ENCODE results near the gene CDIPT. TPM values are rescaled to one million over a fixed set of nuclear protein-coding genes. Genes with fewer than 3 reads are reported as not detected.

Gene CDIPT
- total RNA-seq, 1 donor from 2014 or later, result 88.1 TPM

DNA sequence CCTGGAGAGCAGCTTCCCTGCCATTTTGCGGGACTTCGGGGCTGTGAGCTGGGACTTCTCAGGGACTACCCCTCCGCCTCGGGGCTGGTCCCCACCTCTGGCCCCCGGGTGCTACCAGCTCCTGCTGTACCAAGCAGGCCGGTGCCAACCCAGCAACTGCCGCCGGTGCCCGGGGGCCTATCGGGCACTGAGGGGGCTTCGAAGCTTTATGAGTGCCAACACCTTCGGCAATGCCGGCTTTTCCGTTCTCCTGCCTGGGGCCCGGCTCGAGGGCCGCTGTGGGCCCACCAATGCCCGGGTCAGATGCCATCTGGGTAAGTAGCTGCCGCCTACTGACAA, 38.5 kb upstream of the CDIPT start:
- TF ChIP-seq EZH2 (IDR thresholded peaks at IDR 0.05; ENCODE audit: insufficient read depth, low read length) (no peak), CTCF (IDR thresholded peaks at IDR 0.05; ENCODE audit: insufficient read depth, low read depth, low read length) (no peak)
- no peaks in the 10 kb centered on the region for H3K9me3 Mint-ChIP-seq (ENCODE audit: unreplicated experiment)
- Histone ChIP-seq H3K4me3 (ENCODE audit: insufficient read depth, low read depth, low read length) (peak overlapping the region; percentile 74), H2AFZ (ENCODE audit: low read depth, low read length) (no peak overlapping the region), H3K27ac (ENCODE audit: low read depth, low read length) (no peak overlapping the region), H3K27me3 (ENCODE audit: insufficient read depth, low read length) (peaks cover 7% of the 10 kb centered on the region), H3K9me3 (ENCODE audit: insufficient read depth, low read depth, low read length) (no peaks in the 10 kb centered on the region), H3K4me1 (ENCODE audit: insufficient read depth, low read length) (peaks cover 23% of the 10 kb centered on the region), H4K20me1 (ENCODE audit: insufficient read depth, low read length) (peaks cover 27% of the 10 kb centered on the region), H3K9ac (ENCODE audit: low read length) (peak overlapping the region; percentile 90), H3K4me2 (ENCODE audit: low read length) (peak overlapping the region; percentile 100), H3K36me3 (ENCODE audit: insufficient read depth, low read length) (peaks cover 3% of the 10 kb centered on the region), H3K79me2 (ENCODE audit: insufficient read depth, low read length) (peaks cover 4% of the 10 kb centered on the region)
- no peak for DNase-seq (ENCODE audit: low read depth)
- H3K4me3 Mint-ChIP-seq (ENCODE audit: unreplicated experiment), result peak overlapping the region; percentile 93
- H3K27me3 Mint-ChIP-seq (ENCODE audit: low read depth, unreplicated experiment), result no peaks in the 10 kb centered on the region
- no peak for FAIRE-seq
- H3K27ac Mint-ChIP-seq (ENCODE audit: unreplicated experiment), result peak overlapping the region; percentile 53
- H3K4me1 Mint-ChIP-seq (ENCODE audit: low read depth, unreplicated experiment), result peaks cover 22% of the 10 kb centered on the region
- H3K36me3 Mint-ChIP-seq (ENCODE audit: low read depth, unreplicated experiment), result peaks cover 9% of the 10 kb centered on the region

DNA sequence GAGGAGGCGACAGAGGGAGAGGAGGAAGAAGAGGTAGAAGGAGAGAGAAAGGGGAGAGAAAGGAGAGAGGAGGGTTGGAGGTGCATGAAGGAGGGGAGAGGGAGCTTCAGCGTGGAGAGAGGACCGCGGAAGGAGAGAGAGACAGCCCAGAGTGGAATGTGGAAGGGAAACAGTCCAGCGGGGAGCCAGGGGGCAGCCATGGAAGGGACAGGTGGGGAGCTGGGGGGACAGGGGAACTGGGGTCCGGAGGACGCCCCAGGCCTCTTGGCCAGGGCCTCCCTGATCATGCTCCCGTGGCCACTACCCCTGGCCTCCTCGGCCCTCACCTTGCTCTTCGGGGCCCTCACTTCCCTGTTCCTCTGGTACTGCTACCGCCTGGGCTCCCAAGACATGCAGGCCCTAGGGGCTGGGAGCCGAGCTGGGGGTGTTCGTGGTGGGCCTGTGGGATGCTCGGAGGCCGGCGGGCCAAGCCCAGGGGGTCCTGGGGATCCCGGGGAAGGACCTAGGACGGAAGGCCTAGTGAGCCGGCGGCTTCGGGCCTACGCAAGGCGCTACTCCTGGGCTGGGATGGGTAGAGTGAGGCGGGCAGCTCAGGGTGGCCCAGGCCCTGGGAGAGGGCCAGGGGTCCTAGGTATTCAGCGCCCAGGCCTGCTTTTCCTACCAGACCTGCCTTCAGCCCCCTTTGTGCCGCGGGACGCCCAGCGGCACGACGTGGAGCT, 38.0 kb upstream of the CDIPT start:
- peak overlapping the region; percentile 74 for H3K4me3 ChIP-seq (ENCODE audit: insufficient read depth, low read depth, low read length)
- peak overlapping the region; percentile 93 for H3K4me3 Mint-ChIP-seq (ENCODE audit: unreplicated experiment)
- peak overlapping the region; percentile 99 for H2AFZ ChIP-seq (ENCODE audit: low read depth, low read length)
- H3K27ac ChIP-seq (ENCODE audit: low read depth, low read length), result peak overlapping the region; percentile 75
- H3K36me3 Mint-ChIP-seq (ENCODE audit: low read depth, unreplicated experiment), result peaks cover 9% of the 10 kb centered on the region
- peak overlapping the region; percentile 90 for H3K9ac ChIP-seq (ENCODE audit: low read length)
- no peaks in the 10 kb centered on the region for H3K9me3 ChIP-seq (ENCODE audit: insufficient read depth, low read depth, low read length)
- no peak for FAIRE-seq
- H3K4me2 ChIP-seq (ENCODE audit: low read length), result peak overlapping the region; percentile 100
- no peaks in the 10 kb centered on the region for H3K27me3 Mint-ChIP-seq (ENCODE audit: low read depth, unreplicated experiment)
- peaks cover 23% of the 10 kb centered on the region for H3K4me1 ChIP-seq (ENCODE audit: insufficient read depth, low read length)
- H3K27ac Mint-ChIP-seq (ENCODE audit: unreplicated experiment), result peak overlapping the region; percentile 87
- TF ChIP-seq EZH2 (IDR thresholded peaks at IDR 0.05; ENCODE audit: insufficient read depth, low read length) (no peak), CTCF (IDR thresholded peaks at IDR 0.05; ENCODE audit: insufficient read depth, low read depth, low read length) (no peak)
- peaks cover 25% of the 10 kb centered on the region for H4K20me1 ChIP-seq (ENCODE audit: insufficient read depth, low read length)
- DNase-seq (ENCODE audit: low read depth), result peak; percentile 13
- no peaks in the 10 kb centered on the region for H3K9me3 Mint-ChIP-seq (ENCODE audit: unreplicated experiment)
- peaks cover 4% of the 10 kb centered on the region for H3K79me2 ChIP-seq (ENCODE audit: insufficient read depth, low read length)
- peaks cover 3% of the 10 kb centered on the region for H3K36me3 ChIP-seq (ENCODE audit: insufficient read depth, low read length)
- H3K27me3 ChIP-seq (ENCODE audit: insufficient read depth, low read length), result peaks cover 7% of the 10 kb centered on the region
- H3K4me1 Mint-ChIP-seq (ENCODE audit: low read depth, unreplicated experiment), result peaks cover 22% of the 10 kb centered on the region
